Stimulated activated naive CD4-positive, alpha-beta T cell treated with Interleukin-2 at 50 U/mL for 16 hours (primary cell): ENCODE results near the gene CLEC16A.

Source experiments
- DNase-seq: peaks from one replicate; lab custom pipeline; 2025; lab: John Stamatoyannopoulos, UW

CLEC16A gene

DNA sequence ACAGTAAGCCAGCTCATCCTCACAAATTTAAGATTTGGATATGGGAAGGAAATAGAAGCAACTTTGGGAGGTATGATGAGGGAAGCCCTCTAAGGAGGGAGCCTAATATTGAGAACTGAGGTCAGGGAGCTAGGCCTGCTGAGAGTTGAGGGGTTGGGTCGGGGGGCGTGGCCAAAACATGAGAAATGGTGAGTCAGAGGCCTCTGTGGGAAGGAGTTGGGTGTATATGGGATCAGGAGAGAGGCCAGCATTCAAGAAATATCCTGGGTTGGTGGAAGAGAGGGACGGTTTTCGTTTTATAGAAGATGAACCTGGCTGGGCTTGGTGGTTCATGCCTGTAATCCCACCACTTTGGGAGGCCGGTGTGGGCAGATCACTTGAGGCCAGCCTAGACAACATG lies 48.4 kb downstream of the CLEC16A start:
- DNase-seq, result peak; percentile 18

GRCh38 chr16:10993649-10994048 lies 49.3 kb downstream of the CLEC16A start:
- no peak for DNase-seq

DNA sequence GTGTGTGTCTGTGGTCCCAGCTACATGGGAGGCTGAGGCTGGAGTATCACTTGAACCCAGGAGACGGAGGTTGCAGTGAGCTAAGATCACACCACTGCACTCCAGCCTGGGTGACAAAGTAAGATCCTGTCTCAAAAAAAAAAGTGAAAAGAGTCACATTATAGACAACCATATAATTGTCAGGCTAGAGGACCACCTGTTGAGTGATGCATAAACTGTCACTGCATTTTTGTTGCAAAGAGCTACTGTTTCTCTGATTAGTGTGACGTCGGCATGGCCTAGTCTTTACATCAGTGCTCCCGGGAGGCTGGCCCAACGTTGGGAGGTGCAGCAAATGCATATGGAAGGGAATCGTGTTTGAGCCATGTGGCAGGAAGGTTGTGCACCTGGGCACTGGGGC lies 50.2 kb downstream of the CLEC16A start:
- DNase-seq, result no peak

DNA sequence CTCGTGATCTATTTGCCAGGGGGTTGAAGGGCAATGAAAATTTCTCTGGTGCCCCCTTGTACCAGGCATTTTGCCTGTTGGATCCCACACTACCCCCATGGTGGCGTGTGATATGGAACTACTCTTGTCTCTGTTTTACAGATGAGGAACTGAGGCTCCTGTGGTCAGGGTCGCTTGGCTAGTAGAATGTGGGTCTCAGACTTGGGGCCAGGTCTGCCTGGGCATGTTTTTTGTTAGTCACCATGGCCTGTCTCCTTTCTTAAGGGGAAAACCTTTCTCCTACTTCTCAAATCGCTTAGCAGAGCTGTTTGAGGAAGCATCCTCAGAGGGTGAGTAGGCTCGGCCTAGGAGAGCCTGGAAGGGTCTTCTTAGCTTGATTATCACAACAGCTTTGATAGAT lies 51.2 kb downstream of the CLEC16A start:
- DNase-seq, result no peak

DNA sequence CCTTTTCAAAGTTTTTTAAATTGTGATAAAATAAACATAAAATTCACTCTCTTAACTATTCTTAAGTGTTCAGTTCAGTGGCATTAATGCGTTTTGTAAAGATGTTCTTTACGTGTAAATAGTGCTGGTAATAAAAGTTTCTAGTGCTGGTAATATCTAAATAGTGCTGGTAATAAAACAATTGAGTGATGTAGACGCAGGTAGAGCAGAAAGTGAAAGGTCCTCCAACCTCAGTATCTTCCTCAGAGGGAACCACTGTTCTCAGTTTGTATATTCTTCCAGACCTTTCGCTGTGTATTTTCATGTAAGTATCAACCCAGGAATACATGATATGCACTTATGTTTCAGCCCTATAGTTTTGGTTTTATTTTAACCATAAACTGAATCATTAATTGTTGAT lies 53.1 kb downstream of the CLEC16A start:
- DNase-seq, result no peak

GRCh38 chr16:10999300-10999699 lies 54.9 kb downstream of the CLEC16A start:
- no peak for DNase-seq

DNA sequence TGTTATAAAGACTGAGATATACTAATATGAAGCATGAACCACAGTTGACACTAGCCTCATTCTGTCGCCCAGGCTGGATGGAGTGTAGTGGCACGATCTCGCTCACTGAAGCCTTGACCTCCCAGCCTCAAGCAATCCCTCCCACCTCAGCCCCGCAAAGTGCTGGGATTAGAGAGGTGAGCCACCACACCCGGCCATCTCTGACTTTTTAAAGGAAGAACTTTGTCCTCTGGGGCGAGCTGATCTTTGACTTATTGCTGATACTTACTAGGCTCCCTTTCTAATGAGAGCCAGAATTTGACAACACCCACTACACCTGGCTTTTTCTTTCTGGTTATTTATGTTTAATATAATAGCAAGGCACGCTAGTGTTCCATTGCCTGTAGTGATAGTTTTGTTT lies 57.2 kb downstream of the CLEC16A start:
- DNase-seq, result no peak

DNA sequence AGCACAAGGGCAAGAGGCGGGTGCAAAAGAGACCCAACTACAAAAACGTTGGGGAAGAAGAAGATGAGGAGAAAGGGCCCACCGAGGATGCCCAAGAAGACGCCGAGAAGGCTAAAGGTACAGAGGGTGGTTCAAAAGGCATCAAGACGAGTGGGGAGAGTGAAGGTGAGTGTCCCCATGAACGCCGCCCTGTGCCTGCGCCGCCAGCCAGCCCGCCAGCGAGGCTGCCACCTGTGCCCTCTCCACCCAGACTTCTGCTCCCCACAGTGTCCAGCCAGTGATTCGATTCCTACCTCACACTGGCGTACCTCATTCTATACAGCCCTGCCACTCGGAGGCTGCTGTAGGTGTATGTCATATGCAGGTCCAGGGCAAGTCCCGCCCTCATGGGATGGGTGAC lies 58.8 kb downstream of the CLEC16A start:
- DNase-seq, result no peak

- no peak for DNase-seq
These were observed 60.0 kb downstream of the CLEC16A start for GRCh38 chr16:11004351-11004750.

- no peak for DNase-seq
These were observed 60.7 kb downstream of the CLEC16A start for GRCh38 chr16:11004973-11005610.

DNA sequence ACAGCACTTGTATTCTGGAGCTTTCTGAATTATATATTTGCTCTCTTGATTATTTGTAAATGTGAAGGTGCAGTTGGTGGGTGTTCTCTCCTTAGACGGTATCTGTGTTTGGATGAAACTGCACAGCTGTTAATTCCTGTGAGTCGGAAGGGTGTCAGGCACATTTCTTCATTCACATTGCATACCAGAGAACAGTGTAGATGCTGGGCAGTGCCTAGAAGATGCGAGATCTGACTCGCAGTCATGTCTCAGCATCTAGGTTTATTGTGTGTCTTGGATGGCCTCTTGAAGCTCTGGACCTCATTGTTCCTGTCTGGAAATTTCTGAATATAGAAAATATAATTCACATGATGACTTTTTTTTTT lies 61.2 kb downstream of the CLEC16A start:
- DNase-seq, result no peak

DNA sequence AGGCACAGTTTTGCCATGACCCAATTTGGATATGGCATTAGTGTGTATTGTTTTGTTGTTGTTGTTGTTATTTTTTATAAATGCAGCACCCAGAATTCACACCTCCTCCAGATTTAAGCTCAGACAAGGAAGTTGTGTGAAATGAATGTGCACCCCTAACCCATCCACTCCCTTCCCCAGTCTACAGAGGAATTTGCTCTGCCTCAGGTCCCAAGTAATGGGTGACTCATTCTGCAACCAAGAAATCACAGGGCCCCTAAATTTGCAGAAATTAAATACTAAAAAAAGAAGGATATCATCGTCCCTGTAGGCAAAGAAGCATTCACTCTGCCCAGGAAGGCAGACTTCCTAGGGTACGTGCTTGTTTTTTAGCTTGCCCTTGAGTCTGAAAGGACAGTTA lies 62.3 kb downstream of the CLEC16A start:
- no peak for DNase-seq

DNA sequence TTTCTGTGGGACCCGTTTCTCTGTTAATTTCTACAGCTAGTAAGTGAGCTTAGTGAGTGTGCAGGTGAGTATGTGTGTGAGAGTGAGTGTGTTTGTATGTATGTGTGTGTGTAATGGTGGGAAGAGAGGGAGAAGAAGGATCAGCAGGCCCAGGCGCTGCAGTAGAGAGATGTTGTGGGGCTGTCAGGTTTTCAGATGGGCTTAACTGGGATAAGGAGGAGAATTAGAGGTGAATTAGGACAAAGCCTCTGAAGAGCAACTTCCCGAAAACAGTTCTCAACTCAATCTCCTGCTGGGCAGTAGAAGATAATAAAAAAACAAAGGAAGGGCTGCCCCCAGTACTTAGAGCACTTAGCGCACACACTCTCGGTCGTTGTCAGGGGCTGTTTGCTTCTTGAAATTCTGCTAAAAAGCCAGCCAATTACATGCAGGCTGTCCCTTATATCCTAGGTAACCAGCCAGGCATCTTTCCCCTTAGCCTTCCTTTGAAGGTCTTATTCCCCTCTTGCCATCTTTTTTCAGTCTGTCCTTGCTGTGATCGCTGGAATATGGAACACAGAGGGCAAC lies 63.4 kb downstream of the CLEC16A start:
- no peak for DNase-seq

DNA sequence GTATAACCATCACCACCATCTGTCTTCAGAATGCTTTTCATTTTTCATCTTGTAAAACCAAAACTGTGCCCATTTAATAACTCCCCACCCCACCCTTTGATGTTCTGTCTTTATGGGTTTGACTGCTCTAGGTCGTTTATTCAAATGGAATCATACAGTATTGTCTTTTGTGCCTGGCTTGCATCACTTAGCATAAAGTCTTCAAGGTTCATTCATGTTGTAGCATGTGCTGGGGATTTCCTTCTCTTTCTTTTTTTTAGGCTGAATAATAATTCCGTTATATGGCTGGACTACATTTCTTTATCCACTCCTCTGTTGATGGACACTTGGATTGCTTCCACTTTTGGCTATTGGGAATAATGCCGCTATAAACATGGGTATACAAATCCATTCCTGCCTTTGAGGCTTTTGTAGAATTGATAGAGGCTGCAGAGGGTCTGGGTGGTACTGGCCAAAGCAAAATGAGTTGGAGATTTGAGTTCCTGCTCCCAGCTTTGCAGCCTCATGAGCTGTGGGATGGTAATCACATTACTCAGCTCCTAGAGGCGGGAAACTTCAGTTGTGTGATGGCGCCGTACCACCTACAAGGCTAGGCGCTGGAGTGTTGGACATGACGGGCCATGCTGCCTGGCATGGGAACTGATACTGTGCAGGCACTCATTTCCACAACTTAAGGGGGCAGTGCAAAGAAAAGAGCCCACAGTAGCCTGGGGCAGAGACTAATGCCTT lies 64.8 kb downstream of the CLEC16A start:
- DNase-seq, result no peak

DNA sequence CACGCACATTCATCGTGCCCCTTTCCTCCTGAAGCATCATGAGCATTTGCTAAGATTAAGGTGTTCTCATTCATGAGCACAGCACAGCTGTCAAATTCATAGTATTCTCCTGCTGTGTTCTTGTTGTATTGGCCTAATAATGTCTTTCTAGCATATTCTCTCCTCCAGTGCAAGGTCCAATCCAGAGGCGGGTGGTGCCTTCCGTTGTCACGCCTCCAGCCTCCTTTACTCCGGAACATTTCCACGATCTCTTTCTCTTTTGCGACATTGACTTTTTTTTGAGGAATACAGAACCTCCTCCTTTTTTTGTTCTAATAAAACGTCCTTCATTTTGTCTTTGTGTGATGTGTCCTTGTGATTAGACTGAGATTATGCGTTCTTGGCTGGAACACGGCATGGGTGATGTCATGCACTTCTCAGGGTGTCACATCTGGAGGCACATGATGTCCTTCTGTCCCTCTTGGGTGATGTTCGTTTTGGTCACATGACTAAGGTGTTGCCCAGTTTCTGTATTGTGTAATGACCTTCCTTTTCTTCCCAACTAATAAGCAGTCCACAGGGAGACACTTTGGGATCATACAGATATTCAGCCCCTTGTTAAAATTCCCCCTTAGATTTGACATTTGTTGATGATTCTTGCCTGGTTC lies 66.3 kb downstream of the CLEC16A start:
- no peak for DNase-seq

DNA sequence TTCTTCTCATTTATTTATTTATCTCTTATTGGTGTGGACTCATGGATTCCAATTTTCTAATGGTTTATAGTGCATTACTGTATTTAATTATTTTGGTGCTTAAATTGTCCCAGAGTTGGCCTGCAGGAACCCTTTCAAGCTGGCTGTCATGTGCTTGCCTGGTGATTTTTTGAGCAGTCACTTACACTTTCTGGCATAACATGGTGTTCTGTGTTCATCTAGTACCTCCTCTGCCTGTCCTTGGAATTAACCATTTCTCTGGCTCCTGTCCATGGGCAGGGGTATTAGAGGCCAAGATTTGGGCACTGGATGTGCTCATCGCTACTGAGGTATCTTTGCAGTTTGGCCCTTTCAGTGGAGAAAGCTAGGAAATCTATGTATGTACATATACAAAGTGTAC lies 67.0 kb downstream of the CLEC16A start:
- no peak for DNase-seq

GRCh38 chr16:11012841-11013240 lies 68.5 kb downstream of the CLEC16A start:
- no peak for DNase-seq

DNA sequence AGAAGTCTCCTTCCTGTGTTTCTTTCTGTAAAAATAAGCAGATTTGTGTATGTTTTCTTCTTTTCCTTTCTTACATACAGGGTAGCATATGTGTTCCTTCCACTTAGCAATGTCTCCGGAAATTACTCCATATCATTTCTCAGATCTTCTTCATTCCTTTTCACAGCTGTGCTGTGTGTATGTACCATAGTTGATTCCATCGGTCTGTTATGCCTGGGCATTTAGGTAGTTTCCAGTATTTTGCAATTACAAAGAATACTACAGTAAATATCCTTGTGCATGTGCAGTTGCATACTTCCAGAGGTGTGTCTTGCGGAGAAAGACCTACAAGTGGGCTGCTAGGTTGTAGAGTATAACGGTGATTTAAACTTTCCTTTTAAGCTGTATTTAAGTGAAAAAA lies 69.8 kb downstream of the CLEC16A start:
- DNase-seq, result no peak

GRCh38 chr16:11015076-11015475 lies 70.7 kb downstream of the CLEC16A start:
- DNase-seq, result no peak

DNA sequence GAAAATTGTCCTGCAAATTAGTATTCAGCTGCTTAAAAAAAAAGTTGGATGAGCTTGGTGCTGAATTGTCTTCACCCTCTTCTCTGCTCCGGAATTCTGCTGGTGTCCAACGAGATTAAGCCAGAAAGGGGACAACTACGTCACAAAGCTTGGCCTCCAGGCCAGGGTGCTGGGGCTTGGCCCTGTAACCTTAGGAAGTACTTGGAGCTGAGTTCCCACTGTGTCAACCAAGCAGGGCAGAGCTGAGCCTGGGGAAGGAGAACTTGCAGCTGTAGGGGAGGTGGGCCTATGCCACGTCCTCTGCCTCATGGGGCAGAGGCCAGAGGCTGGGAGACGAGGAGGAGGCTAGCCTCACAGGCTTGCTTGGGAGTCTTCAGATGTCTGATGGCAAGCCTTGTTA lies 71.2 kb downstream of the CLEC16A start:
- DNase-seq, result no peak

DNA sequence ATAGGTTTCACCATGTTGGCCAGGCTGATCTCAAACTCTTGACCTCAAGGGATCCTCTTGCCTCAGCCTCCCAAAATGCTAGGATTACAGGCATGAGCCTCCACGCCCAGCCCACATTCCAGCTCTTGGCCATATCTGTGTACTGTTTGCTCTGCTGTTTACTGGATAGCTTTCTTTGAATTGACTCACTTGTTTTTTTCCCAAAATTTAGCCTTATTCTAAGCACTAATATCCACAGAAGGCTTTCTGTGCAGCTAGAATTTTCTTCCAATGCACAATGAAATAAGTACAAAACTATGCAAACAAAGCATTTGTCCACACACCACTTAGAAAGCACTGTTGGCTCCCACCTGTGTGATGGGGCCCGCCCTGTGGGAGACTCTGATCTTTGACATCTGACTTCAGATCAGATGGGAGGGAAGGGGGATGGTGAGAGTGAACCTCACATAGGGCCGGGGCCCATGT lies 72.2 kb downstream of the CLEC16A start:
- no peak for DNase-seq

- DNase-seq, result no peak
These were observed 72.6 kb downstream of the CLEC16A start for GRCh38 chr16:11016993-11017392.

- DNase-seq, result no peak
These were observed 73.1 kb downstream of the CLEC16A start for GRCh38 chr16:11017499-11017898.
